ENCODE measurements around the gene PVALB.

The PVALB gene

DNA sequence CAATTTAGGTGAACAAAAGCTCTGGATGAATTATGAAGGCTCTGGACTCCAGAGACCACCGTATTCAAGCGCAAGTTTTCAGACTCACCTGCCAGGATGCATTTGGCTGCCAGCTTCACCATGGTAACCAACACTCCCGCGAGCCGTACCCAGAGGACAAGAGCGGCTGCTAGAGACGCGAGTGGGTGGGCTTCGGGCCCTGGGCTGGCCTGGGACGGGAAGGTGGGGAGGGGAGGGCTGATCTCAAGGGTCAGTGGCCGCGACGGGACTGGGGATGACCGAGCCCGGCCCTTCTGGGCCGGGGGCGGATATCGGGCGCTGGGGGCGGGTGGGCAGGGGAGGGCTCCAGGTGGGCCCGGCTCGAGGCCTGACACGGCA is 41.3 kb downstream of the PVALB start:
- peak in 1 of 2 donors; percentile 9 for DNase-seq (ENCODE audit: low read depth in 2 of 2, low spot score in 1 of 2)

DNA sequence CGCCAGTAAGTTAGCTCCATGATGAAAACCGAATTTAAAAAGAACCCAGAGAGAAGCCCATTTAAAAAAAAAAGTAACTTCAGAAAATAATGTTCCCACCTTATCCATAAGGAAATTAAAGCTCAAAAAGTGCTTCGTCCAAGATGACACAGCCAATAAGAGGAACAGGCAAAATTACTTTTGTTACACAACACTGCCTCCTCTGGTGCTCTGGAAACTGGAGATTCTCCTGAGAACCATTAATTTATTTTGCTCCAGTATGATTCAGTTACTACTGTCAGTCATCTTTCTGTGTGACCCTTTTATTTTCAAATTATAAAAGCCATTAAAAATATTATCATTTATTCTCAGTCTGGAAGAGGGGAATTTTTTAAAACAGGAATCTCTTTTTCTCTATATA is 42.9 kb downstream of the PVALB start:
- DNase-seq (ENCODE audit: low read depth in 2 of 2, low spot score in 1 of 2), result no peak

DNA sequence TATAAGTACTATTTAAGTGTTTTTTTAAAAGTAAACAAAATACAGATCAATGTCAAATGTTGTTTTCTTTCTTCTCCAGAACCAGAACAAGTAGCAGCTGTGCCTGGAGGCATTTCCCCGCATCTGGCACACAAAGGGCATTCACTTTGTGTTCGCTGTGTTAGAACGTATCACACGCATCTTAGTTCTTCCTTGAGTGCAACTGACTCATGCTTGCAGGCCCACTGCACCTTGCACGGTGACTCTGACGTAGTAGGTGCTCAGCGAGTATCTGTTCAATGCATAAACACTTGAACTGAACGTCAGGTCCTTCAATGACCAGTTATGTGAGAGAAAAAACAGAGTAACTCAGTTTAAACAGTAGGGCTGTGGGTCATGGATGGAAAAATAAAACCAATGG is 44.4 kb downstream of the PVALB start:
- no peak for DNase-seq (ENCODE audit: low read depth in 2 of 2, low spot score in 1 of 2)

DNA sequence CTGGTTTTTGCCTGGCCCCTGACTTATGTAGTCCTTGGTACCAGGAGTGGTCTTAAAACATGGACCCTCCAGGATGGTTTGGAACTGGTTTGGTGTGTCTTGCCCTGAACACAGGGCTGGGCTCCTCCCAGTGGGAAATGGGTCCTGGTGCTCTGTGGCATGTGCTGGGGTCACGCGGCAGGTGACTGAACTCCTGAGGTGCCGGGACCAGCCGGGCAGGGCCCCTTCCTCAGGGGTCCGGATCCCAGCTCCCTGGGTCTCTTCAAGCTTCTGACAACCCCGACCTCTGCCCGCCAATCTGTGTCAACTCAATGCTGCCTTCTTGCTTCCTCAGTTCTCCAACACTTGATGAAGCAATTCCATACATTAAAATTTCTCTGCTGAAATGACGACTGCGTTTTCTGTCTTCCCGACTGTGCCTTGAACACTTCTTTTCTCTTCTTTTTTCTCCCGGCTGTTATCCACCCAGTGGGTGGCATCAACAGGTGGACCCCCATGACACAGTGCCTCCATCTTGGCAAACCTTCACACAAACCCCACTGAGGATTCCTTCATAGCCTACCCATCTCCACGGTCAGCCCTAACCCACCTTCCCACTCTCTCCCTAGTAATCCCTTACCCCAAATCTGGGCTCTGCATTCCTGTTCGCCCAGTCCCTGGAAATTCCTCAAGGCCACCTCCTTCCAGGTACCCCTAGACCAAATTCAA is 45.3 kb downstream of the PVALB start:
- no peak for DNase-seq (ENCODE audit: low read depth in 2 of 2, low spot score in 1 of 2)

DNA sequence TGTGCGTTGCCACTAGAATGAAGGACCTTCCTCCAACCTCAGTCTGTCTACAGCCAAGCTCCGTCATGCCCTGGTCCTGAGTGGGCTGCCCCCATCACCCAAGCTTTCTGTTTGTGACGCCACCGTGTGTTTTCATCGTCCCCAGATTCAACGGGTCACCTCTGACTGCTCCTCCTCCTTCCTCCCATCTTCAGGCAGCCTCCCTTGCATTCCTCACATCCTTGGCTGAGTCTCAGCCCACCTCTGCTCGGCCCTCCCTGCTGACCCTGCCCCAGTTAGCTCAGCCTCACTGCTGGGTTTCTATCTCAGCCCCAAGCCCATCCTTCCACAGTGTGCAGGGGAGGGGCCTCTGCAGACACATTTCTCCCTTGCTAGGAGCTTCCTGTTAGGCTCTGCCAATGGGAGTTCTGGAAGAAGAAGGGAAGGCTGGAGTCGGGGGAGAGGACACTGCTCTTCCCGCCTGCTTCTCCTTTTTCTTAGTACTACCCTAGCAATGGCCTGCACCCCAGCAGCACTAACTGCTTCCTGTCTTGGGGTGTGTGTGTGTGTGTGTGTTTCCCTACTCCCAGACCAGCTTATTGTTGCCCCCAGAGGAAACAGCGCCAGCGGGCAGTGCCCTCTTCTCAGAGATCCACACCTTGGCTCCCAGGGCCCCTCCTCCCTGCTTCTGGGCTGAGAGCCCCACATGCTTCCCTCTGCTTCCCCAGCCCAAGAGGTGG is 46.2 kb downstream of the PVALB start:
- DNase-seq (ENCODE audit: low read depth in 2 of 2, low spot score in 1 of 2), result no peak

DNA sequence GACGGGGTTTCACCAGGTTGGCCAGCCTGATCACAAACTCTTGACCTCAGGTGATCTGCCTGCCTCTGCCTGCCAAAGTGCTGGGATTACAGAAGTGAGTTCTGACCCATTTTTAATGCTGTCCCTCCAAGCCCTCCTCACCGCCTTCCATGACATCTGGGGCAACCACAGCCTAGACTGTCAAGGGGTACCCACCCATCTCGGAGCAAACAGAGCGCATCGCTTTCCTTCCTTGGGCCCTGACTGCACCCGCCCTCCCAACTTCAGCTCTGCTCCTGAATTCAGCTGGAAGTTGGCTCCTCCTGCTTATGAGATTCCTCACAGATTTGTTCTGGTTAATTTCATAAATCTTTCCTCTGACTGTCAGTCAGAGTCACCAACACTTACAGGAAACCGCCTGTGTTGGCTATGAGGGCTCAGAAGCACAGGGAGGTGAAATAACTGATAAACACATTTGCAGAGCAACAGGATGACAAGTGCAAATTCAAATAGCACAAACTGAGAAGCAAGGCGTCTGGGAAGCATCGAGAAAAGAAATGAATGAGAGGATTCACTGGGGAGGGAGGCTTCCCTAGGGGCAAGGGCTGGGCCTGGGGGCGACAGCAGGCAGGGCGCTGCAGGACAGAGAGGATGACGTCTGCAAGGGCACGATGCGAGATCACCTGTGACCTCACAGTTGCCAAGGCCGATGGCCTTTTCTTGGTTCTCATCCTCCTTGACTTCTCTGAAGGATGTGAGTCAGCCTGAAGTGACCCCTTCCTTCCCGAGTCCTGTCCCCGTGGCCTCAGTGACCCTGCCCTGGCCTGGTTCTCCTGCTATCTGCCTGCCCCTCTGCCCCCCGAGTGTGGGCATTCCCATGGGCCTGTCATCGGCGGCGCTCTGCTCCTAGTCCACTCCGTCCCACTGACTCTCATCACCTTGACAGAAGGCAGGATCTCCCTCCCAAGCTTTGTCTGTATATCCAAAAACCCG is 47.0 kb downstream of the PVALB start:
- DNase-seq (ENCODE audit: low read depth in 2 of 2, low spot score in 1 of 2), result no peak

DNA sequence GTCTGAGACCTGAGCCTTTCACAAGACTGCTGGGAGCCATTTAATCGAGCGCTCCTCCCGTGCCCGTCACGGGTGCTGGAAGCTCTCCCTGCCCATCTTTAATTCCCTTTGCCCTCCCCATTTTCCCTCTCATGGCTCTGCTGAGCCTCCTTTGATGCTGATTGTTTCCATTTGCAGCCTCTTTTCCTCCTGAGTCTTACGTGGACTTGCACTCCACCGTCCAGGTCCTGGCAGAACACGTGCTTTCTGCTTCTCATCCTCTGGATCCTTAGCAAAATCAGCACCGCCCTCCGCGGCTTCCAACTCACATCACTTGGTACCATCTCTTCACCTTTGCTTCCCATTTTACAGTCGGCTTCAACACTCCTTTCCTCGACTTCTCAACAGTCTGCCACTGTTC is 48.2 kb downstream of the PVALB start:
- DNase-seq (ENCODE audit: low read depth in 2 of 2, low spot score in 1 of 2), result no peak

DNA sequence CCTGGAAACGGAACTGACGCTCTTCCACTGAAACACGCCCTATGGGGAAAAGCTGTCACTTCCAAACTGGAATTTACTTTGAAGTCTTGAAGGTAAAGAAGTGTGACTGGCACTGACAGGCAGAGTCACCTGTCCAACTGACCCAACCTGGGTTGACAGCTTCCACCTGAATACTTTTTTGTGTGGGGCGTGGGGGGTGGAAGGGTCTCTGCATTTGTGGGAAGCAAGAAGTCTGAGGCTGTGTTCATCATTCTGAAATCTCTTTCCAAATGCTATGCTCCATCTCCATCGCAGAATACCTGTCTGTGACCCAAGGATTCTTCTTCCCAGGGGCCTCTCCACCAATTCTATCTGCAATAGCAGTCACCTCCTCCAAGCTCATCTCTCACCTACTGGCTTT is 48.7 kb downstream of the PVALB start:
- no peak for DNase-seq (ENCODE audit: low read depth in 2 of 2, low spot score in 1 of 2)

DNA sequence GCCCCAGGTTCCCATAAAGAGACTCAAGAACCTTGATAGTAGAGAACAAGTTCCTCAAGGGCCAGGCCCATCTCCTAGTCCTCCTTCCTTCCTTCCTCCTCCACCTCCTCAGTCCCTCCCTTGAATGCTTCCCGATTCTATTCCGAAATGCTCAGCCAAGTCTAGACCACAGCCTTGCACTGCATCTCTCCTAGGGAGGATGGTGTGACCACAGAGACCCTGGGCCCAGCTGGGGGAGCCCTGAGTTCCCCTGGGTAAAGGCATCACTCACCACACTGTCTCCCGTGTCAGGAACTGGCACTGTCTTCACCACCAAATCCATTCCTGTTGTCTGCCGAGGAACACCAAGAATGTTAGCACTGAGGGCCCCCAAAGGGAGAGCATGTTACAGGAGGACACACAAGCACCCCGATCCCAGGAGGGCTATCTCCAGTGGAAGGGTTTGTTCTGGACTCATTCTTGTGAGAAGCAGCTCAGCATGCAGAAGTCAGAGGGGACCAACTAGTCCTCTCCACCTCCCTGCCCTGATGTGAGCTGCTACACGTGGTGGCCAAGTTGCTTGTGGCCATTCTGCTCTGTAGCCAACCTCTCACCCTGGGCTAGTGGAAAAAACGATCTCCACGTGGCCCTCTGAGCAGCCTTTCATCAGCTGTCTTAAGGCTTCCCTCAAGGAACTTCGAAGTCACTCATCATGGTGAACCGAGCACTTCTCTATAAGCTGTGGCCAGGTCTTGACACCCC is 49.6 kb downstream of the PVALB start:
- DNase-seq (ENCODE audit: low read depth in 2 of 2, low spot score in 1 of 2), result no peak

DNA sequence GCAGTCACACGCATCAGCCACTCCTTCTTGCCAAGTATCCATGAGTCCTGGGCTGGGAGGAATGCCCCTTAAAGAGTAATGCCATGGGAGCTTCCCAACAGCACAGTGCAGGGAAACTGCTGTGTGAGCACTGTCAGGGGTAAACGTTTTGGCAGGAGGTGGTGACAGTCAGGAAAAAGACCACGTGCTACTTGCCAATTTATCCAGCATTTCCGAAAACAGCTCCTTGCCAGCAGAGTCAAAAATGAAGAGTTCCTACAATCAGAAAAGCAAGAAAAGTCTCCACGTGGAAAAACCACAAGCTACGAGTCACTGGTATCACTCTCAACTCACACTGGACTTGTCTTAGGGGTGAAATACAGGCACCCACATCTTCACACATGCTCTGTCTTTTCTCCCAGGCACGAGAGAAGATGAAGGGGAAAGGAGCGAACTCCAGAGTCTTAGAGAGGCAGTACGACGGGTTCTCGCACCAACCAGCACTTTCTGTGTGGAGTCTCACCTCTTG is 50.8 kb downstream of the PVALB start:
- DNase-seq (ENCODE audit: low read depth in 2 of 2, low spot score in 1 of 2), result no peak

DNA sequence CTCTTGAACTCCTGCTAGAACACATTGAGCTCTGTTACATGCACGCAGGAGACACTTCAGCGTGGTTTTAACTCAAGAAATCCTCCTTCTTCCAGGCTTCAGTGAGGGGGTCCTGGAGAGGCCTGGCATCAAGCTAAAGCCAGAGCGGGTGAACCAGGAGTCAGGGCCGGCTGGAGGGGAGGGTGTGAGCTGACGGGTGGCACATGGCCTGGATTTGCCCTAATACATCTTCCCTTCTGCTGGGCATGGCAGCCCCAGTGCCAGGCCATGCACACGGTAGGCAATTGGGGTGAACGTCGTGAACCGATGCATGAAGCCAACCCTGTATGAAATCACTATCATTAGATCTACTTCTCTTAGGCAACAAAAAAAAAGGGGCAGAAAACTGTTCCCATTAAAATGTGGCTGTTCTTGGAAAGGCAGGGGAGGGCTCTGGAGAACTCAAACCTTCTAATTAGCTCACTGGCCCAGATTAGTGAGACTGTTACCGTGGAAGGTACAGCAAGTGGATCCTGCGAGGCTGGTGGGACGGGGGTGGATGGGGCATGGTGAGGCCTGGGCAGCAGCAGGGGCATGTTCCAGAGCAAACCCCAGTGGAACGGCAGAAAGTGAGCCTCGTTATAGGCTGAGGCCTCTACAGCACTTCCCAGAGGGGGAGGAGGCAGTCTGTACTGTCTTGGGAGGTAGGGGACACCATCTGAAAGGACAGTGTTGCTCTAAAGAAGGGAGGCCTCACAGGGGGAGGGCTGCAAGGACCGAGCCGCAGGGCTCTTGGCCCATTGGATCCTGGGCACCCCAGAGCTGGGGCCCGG is 51.5 kb downstream of the PVALB start:
- DNase-seq (ENCODE audit: low read depth in 2 of 2, low spot score in 1 of 2), result no peak

DNA sequence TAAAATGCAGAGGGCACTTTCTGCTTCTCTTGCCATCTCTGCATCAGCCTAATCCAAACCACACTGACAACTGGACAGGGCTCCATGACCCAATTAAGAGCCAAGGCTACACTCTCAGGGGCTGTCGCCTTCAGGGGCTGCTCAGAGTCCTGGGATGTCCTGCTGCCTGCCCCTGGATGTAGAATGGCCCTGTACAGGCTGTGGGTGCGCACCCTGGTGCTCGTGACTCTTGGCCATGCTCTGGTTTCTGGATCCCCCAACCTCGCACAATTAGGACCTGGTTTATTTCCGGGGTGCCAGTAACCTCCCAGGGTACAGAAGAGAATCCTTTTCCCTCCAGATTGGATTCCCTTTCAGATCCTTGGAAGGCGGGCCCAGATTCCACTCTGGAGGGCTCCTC is 52.2 kb downstream of the PVALB start:
- DNase-seq (ENCODE audit: low read depth in 2 of 2, low spot score in 1 of 2), result no peak

DNA sequence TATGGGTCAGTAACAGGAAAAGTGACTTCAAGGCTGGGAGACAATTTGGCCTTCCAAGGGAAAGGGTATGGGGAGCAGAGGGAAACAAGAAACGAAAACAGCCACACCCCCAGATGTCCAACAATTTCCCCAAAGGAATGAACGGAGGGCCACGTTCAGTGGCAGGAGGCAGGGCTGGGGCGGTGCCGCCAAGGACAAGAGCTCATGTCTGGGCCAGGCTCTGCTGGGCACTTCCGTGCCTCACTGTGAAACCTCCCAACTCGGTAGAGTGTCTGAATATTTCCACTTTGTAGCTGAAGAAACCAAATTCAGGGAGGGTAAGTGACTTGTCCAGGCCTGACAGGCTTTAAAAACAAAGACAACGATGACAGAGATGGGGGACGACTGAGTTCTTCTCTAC is 52.8 kb downstream of the PVALB start:
- DNase-seq (ENCODE audit: low read depth in 2 of 2, low spot score in 1 of 2), result no peak

DNA sequence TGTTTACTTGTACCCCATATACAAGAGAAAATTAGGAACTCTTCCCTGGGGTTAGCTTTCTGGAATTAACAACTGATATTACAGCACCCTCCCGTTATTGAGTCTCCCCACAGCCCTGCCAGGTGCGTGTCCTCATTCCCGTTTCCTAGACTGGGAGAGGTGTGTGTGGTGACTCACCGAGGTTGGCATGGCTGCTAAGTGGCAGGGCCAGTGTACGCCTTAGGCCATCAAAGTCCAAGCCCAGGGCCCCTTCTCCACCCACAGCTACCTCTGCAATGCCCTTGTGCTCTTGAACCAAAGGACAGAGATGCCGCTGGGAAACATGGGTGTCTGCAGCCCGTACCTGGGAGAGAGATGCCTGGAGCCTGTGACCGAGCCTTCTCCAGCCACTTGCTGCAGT is 53.3 kb downstream of the PVALB start:
- DNase-seq (ENCODE audit: low read depth in 2 of 2, low spot score in 1 of 2), result no peak

DNA sequence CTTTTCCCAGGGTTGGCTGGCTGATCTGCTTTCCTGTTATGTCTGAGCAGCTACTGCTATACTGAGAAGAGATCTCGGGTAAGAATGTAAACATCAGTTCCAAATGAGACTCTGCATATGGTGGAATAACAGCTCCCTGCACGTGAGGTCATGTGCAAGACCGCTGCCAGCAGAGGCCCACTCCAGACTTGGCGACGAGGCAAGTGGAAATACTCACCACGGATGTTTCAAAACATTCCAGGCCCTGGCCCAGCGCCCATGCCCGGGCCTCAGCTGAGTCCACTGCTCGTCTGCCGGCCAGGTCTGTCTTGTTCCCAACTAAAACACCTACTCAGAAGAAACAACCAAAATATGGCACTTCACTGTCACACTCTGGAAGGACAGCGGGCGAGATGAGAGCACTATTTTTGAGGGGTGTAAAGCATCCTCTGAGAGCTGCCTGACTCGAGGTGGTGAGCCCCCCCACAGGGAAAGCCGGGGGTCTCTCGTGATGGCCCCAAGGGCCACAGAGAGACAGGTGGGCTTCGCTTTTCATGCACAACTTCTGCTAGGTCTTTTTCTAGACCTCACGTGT is 54.1 kb downstream of the PVALB start:
- no peak for DNase-seq (ENCODE audit: low read depth in 2 of 2, low spot score in 1 of 2)

DNA sequence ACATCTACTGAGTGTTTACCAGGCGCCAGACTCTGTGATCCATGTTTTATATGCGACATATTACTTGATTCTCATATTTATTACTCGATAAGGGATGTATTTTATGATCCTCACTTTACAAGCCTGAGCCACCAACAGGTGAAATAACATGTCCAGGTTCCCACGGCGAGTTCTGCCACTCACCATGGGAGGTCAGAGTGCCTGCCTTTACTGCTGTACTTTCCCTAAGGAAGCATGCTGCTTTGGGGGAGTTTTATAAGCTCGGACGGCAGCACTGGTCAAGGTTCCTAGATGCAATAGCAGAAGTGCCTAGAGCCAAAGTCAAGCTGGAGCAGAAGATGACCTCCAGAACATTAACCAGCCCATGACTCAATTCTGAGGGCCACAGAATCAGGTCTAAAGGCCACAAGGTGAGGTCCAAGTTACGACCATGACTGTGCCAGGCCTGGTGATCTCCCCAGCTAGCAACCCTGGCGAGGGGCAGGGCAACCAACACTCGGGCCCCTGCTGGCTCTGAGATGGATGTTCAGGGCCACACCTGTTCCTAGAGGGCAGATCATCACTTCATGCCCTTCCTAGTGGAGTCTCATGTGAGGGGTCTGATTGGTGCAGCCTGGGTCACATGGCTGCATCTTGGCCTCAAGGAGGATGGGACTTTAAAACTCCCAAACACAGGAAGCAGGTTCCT is 55.1 kb downstream of the PVALB start:
- no peak for DNase-seq (ENCODE audit: low read depth in 2 of 2, low spot score in 1 of 2)

DNA sequence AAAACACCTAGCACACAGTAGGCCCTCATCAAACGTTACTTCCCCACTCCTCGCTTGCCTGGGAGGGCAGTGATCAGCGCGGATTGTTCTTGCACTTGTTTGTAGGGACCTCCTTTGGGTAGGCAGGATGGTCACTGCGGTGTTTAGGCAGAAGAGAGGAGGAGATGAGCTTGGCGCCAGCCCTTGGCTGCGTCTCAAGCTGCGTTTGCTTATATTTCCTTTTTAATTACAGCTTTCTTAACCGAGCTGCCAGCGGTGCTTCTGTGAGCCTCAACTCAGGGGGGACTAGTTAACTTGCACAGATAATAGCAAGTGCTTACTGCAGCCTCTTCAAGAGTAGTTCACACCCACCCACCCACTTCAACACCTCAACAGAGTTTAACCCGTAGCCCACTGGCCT is 56.0 kb downstream of the PVALB start:
- no peak for DNase-seq (ENCODE audit: low read depth in 2 of 2, low spot score in 1 of 2)

DNA sequence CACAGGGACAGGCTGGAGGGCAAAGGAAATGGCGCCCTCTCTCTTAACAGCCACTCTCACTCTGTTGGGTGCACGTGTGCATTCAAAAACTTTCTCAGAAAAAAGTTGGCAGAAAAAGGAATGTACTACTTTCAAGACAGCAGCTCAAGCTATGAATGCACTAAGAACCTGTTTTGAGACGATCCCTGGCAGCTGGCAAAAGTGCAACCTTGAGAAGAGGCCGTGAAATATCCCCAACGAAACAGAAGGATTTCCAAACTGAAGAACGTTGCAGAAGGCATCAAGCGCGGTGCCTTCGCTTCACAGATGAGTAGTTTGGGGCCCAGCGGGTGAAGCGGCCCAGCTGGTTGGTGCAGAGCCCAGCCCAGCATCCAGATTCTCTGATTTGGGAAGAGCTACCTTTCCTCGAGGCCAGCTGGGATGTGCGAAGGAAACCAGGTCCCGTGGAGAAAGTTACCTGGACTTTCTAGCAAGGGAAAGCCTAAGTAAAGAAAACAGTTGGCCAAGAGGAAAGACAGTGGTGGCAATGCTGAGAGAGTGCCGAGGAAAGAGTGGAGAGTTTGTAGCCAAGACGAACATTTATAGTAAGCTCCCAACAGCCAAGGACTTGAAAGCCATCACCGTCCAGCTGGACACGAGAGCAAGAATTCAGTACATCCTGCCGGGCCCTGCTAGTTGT is 57.2 kb downstream of the PVALB start:
- DNase-seq (ENCODE audit: low read depth in 2 of 2, low spot score in 1 of 2), result no peak

Data from stimulated activated CD8-positive, alpha-beta memory T cell treated with anti-CD3 and anti-CD28 coated beads, Interleukin-4, amount 100 ng/mL, for 1 hour (primary cell).